ENCODE results near the gene CPHXL2.
A peak's percentile ranks its signal among the peaks of the same experiment; 100 is the strongest.

Gene CPHXL2

DNA sequence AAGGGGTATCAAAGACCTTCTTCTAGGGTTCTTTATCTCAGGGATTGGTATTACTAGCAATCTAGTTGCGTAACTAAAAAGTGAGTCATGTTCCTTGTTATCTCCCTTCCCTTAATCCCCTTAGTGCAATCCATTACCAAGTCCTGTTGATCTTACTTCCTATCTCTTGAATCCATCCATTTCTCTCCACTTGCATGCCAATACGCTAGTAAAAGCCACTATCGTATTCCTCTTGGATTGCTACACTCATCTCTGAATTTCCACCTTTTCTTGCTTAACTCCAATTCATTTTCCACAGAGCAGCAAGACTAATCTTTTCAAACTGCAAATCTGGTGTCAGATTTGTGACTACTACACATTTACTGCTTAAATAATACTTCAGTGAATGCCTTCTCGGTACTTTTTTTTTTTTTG, 51.9 kb downstream of the CPHXL2 start:
- TF ChIP-seq GATA2 (IDR thresholded peaks at IDR 0.05; ENCODE audit: low read depth, low read length) (no peak), GATA3 (IDR thresholded peaks at IDR 0.05; ENCODE audit: low read depth, low read length) (no peak)

DNA sequence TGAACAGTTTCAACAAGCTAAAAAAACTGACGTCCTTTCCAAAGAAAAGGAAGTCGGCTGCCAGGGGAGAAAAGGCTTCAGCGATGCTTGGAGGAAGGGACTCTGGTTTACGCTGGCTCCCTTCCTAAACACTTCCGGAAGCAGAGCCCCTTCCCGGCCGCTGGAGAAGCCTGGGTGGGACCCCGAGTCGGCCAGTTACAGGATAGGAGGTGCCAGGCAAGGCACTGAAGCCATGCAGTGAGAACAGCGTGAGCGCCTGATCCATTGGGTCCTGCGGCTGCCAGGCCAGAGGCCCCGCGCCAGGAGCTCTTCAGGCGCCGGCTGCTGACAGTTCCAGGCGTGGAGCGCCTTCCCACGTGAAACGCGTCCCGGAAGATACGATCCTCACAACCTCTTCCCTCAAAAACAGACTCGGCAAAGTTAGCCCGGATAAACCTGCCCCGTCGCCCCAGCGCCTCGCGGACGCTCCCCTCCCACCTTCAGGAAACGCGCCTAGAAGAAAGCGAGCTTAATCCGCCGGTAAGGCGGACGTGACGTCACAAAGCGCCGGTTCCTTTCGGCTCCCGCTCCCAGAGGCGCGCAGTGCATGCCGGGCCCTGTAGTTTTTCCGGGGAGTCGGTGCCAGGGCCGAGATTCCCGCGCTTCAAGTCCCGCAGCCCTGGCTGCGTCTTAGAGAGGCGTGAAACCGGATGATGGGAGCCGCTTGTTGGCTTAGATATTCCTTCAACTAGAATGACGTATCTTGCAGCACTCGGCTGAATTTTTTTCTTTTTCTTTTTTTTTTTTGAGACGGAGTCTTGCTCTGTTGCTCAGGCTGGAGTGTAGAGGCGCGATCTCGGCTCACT, 53.8 kb downstream of the CPHXL2 start, which contains the start of gene ADAT1:
ADAT1 (minus strand) TSS at position 521 of the 845 bp plus-strand sequence. CDS start 2,482 bp downstream, outside the sequence.
- TF ChIP-seq GATA2 (IDR thresholded peaks at IDR 0.05; ENCODE audit: low read depth, low read length) (no peak), GATA3 (IDR thresholded peaks at IDR 0.05; ENCODE audit: low read depth, low read length) (no peak)

DNA sequence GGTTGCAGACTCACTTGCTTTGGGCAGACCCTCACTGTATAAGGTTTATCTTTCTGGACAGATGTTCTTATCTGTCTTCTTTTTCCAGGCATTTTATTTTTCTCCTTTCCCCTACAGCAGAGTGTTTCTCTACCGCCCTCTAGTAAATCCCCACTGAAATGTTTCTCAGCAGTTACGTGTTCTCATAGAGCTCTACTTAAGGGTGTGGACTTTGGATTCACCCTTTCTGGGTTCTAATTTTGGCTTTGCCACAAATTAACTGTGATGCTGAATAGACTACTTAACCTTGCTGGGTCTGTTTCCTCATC, 55.7 kb downstream of the CPHXL2 start:
- TF ChIP-seq GATA3 (IDR thresholded peaks at IDR 0.05; ENCODE audit: low read depth, low read length) (no peak), GATA2 (IDR thresholded peaks at IDR 0.05; ENCODE audit: low read depth, low read length) (peak; percentile 48; the same call in 1 of the 2 replicates)

DNA sequence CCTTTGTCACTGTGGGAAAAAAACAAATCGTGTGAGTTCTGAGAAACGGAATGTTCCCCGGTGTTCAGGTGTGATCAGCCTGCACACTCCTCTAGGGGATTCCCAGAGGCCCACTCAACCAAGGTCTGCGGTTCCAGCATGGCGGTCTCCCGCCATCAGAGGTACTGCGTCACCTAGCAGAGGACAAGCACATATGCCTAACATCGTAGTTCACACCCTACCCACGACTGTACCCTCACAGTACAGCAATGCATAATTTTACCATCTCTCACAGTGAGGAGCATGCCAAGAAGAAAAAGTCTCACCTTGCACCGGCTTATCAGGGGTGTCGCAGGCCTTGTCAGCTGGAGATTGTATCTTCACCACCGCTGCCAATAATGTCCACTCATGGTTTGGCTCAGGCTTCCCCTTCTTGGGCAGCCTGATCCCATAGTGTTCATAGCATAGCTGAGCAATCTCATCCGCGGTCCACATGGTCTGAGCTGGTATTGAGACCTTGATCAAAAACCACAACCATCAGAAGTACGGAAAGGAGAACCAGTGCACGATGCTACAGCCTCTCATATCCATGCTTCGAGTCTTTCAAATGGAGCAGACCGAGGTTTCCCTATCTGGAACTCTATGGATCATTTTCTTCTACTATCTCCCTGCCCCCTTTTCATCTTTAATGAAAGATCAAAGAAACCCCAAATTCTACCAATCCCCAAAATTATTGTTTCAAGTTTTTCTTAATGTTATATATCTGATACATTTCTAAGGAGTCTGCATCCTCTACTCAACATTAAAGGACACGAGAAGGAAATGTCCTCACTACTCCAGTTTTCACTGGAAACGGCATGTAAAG, 56.3 kb downstream of the CPHXL2 start:
- TF ChIP-seq GATA2 (IDR thresholded peaks at IDR 0.05; ENCODE audit: low read depth, low read length), result no peak
- TF ChIP-seq GATA3 (IDR thresholded peaks at IDR 0.05; ENCODE audit: low read depth, low read length), result no peak

DNA sequence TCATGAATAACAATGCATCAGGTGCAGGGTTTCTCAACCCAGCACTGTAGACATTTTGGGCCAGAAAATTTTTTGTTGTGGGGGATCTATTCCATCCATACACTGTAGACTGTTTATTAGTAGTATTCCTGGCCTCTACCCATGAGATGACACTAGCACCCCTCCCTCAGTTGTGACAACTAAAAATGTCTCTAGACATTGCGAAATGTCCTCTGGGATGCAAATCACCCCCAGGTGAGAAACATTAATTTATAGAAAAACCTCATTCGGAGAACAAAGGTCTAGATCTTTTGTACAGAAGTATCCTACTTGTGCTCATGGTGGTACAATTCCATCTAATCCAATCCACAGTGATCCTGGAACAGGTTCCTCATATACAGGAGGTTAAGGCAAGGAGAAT, 58.0 kb downstream of the CPHXL2 start:
- TF ChIP-seq GATA3 (IDR thresholded peaks at IDR 0.05; ENCODE audit: low read depth, low read length), result no peak

DNA sequence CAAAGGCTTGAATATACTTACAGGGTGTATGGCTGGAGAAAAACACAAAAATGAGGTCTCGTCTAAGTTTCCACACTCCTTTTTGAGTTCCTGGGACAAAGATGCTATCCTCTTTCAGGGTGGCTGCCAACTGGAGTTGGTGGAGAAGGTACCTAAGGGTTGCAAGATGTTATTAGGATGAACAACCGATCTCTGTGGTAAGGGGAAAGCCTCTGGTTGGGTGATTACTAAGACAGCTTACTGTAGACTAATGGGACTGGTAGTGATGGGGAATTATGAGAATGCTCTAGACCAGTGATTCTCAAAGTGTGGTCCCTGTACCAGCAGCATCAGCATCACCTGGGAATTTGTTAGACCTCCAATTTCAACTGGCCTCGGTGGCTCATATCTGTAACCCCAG, 59.7 kb downstream of the CPHXL2 start:
- TF ChIP-seq GATA2 (IDR thresholded peaks at IDR 0.05; ENCODE audit: low read depth, low read length) (no peak), GATA3 (IDR thresholded peaks at IDR 0.05; ENCODE audit: low read depth, low read length) (no peak)

DNA sequence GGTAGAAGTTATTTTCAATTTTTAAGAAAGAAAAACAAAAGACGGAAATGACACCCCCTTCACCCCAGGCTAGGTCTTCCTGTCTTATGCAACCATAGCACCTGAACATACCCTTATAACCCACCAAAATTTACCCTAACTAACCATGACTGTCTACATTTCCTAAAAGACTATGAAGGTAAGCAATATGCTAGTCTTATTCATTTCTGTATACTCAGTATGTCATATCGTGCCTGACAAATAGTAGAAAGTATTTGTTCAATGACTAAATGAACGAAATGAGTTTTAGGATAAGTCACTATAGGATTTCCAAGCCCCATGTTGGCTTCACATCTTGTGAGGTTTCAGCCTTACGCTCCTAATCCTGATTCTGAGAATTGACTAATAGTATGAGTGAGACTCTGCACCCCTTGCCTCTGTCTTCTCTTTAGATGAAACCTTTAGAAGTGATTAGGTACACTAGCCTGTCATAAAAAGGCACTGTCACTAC, 60.2 kb downstream of the CPHXL2 start:
- no peak for TF ChIP-seq GATA2 (IDR thresholded peaks at IDR 0.05; ENCODE audit: low read depth, low read length)

DNA sequence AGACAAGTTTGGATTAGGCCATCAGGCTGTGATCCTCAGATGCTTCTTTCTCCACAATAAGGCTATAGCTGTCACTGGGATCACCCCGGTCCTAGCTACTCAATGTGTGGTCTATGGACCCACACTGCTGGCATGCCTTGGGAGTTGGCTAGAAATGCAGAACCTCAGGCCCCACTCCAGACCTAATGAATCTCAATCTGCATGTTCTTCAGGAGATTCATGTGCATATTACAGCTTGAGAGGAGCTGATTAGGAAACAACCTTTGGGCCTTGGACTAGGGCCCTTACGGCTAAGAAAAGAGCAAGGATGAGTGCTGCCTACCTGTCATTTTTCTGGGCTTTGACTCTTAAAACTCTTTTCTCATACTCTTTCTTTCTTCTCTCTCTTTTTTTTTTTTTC, 61.2 kb downstream of the CPHXL2 start:
- TF ChIP-seq GATA2 (IDR thresholded peaks at IDR 0.05; ENCODE audit: low read depth, low read length) (no peak), GATA3 (IDR thresholded peaks at IDR 0.05; ENCODE audit: low read depth, low read length) (no peak)

DNA sequence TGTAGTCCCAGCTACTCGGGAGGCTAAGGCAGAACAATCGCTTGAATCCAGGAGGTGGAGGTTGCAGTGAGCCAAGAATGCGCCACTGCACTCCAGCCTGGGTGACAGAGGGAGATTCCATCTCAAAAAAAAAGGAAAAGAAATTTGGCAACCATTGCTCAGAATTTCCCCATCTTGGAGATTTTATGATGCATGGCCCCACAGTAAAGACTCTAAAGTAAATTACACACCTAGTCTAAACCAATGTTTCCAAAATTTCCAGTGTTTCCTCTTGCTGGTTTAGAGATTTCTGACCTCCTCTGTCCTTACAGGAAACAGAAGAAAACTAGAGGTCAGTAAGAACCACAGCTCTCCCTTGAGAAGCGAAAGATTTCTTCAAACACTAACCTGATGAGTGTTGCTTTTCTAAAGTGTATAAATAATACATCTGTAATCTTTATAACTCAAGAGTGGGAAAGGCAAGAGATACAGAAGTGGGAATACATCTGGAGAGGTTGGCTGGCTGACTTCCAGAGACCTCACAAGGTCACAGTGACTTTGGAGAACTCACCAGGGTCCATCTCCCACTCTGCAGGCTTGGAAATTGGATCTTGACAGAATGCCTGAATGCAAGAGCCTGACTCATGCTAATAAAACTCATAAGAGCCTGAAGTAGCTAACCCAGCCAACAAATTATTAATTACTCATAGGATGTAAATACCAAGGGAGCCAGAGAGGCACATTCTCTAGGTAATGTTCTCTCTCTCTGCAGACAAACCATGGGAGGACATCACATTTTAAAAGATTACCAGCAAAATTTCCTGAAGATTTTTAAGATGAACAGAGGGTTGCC, 62.5 kb downstream of the CPHXL2 start:
- TF ChIP-seq GATA2 (IDR thresholded peaks at IDR 0.05; ENCODE audit: low read depth, low read length), result no peak
- no peak for TF ChIP-seq GATA3 (IDR thresholded peaks at IDR 0.05; ENCODE audit: low read depth, low read length)
